ENCODE measurements around the gene NHEJ1. TPM values are rescaled to one million over a fixed set of nuclear protein-coding genes. Genes with fewer than 3 reads are reported as not detected.

NHEJ1 gene
- total RNA-seq, 1 experiment from 2014 or later = 22.3 TPM

GRCh38 chr2:219042157-219042556, 118.5 kb downstream of the NHEJ1 start:
- POLR2A ChIA-PET = no interaction called here
- ATAC-seq (no peak), DNase-seq (ENCODE audit: low spot score) (no peak)
- CTCF ChIA-PET = interaction anchor here (1.5 to 6.6 kb wide), 10 partner anchors 13 to 144 kb away, joined by 3 to 75 read pairs (median 9); partner anchors contain the start of gene CRYBA2
- Mint-ChIP-seq H3K27ac (0 out of 2 replicates have a peak overlapping the region, but pooled peaks have one; percentile 8), H3K4me3 (no peak overlapping the region), H3K27me3 (ENCODE audit: low read depth) (peaks cover 34% of the 10 kb centered on the region), H3K9me3 (no peaks in the 10 kb centered on the region), H3K36me3 (no peaks in the 10 kb centered on the region), H3K4me1 (peaks cover 4% of the 10 kb centered on the region; the same call in 1 of the 2 replicates)
- TF ChIP-seq, protein P1, sequence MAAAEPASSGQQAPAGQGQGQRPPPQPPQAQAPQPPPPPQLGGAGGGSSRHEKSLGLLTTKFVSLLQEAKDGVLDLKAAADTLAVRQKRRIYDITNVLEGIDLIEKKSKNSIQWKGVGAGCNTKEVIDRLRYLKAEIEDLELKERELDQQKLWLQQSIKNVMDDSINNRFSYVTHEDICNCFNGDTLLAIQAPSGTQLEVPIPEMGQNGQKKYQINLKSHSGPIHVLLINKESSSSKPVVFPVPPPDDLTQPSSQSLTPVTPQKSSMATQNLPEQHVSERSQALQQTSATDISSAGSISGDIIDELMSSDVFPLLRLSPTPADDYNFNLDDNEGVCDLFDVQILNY (CRISPR knock-in tag; IDR thresholded peaks at IDR 0.05) = no peak

DNA sequence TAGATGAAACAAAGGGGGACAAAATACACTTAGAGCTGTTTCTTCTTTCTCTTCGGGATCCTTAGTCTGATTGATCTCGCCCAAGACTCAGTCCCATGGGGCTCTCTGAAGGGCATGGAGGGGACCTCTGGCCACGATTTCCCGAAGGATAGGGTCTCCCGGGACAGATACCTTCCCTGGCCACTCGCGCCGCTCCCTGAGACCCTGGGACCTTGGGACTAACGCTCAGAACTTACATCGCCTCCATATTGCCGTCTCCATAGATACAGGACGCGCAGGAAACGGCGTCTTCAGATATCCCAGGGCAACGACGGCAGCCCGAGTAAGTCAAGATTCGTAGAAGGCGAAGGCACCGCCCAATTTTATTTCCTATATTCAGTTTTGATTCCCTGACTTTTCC, 119.4 kb downstream of the NHEJ1 start, which contains the start of gene CFAP65:
Gene CFAP65, minus strand, starts transcription at position 265 of the 400 bp plus-strand sequence. CDS start 2,468 bp downstream, outside the sequence.
- TF ChIP-seq ZNF416 (CRISPR knock-in tag; IDR thresholded peaks at IDR 0.05) (no peak), GRHL2 (CRISPR knock-in tag; IDR thresholded peaks at IDR 0.05; ENCODE audit: insufficient replicate concordance, severe bottlenecking) (no peak), KAT7 (CRISPR knock-in tag; IDR thresholded peaks at IDR 0.05; ENCODE audit: borderline replicate concordance) (no peak), ARID4B (CRISPR knock-in tag; IDR thresholded peaks at IDR 0.05; ENCODE audit: borderline replicate concordance) (peak; percentile 26; the same call in 1 of the 2 replicates), MYBL2 (CRISPR knock-in tag; IDR thresholded peaks at IDR 0.05) (no peak), FOXK1 (CRISPR knock-in tag; IDR thresholded peaks at IDR 0.05) (0 out of 2 replicates have a peak, but pooled peaks have one; percentile 38), NFYB (CRISPR knock-in tag; conservative IDR thresholded peaks at IDR 0.05; ENCODE audit: low read depth) (no peak), ZNF232 (CRISPR knock-in tag; IDR thresholded peaks at IDR 0.05) (no peak)
- ChIA-PET POLR2A (no interaction called here), CTCF (interaction anchor here (0.6 to 6.6 kb wide), 9 partner anchors 12 to 117 kb away, joined by 3 to 75 read pairs (median 10); partner anchors contain the start of gene CRYBA2)
- Mint-ChIP-seq H3K36me3 (no peaks in the 10 kb centered on the region), H3K4me3 (peak within 1 kb of the TSS; percentile 86), H3K27me3 (ENCODE audit: low read depth) (peaks cover 30% of the 10 kb centered on the region), H3K27ac (0 out of 2 replicates have a peak within 1 kb of the TSS, but pooled peaks have one; percentile 8), H3K9me3 (no peaks in the 10 kb centered on the region), H3K4me1 (peaks cover 4% of the 10 kb centered on the region; the same call in 1 of the 2 replicates)
- ATAC-seq (peak; percentile 91), DNase-seq (ENCODE audit: low spot score) (peak; percentile 69)

DNA sequence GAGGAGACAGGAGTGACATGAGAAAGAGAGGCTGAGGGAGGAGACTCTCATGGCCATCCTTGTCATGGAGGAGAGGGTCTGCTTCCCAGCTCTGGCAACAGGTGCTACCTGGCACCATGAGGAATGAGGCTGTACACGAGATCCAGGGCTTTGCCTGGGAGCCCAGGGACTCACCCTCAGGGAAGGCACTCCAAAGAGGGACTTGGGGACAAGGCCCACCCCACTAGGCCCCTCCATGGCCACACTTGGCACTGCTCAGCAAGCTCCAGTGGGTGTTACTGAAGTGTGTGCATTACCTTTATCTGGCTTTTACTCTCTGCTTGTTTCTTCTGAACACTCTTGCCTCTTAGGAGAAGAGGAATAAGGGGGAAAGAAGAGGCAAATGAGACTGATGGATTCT, 122.0 kb downstream of the NHEJ1 start:
- H3K9me3 Mint-ChIP-seq = no peaks in the 10 kb centered on the region
- peaks cover 26% of the 10 kb centered on the region for H3K27me3 Mint-ChIP-seq (ENCODE audit: low read depth)
- no peak for DNase-seq (ENCODE audit: low spot score)
- H3K4me1 Mint-ChIP-seq = peaks cover 4% of the 10 kb centered on the region; the same call in 1 of the 2 replicates
- POLR2A ChIA-PET = no interaction called here
- no peaks in the 10 kb centered on the region for H3K36me3 Mint-ChIP-seq
- ATAC-seq = no peak
- TF ChIP-seq KAT7 (CRISPR knock-in tag; IDR thresholded peaks at IDR 0.05; ENCODE audit: borderline replicate concordance) = no peak
- no peak for TF ChIP-seq ETV6 (CRISPR knock-in tag; IDR thresholded peaks at IDR 0.05)
- TF ChIP-seq PREB (CRISPR knock-in tag; IDR thresholded peaks at IDR 0.05; ENCODE audit: borderline replicate concordance) = no peak
- no peak for TF ChIP-seq TCF7 (CRISPR knock-in tag; IDR thresholded peaks at IDR 0.05; ENCODE audit: low read depth)
- TF ChIP-seq, protein P2, sequence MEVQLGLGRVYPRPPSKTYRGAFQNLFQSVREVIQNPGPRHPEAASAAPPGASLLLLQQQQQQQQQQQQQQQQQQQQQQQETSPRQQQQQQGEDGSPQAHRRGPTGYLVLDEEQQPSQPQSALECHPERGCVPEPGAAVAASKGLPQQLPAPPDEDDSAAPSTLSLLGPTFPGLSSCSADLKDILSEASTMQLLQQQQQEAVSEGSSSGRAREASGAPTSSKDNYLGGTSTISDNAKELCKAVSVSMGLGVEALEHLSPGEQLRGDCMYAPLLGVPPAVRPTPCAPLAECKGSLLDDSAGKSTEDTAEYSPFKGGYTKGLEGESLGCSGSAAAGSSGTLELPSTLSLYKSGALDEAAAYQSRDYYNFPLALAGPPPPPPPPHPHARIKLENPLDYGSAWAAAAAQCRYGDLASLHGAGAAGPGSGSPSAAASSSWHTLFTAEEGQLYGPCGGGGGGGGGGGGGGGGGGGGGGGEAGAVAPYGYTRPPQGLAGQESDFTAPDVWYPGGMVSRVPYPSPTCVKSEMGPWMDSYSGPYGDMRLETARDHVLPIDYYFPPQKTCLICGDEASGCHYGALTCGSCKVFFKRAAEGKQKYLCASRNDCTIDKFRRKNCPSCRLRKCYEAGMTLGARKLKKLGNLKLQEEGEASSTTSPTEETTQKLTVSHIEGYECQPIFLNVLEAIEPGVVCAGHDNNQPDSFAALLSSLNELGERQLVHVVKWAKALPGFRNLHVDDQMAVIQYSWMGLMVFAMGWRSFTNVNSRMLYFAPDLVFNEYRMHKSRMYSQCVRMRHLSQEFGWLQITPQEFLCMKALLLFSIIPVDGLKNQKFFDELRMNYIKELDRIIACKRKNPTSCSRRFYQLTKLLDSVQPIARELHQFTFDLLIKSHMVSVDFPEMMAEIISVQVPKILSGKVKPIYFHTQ (CRISPR knock-in tag; IDR thresholded peaks at IDR 0.05) = no peak
- TF ChIP-seq, protein P3, sequence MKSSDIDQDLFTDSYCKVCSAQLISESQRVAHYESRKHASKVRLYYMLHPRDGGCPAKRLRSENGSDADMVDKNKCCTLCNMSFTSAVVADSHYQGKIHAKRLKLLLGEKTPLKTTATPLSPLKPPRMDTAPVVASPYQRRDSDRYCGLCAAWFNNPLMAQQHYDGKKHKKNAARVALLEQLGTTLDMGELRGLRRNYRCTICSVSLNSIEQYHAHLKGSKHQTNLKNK (CRISPR knock-in tag; IDR thresholded peaks at IDR 0.05) = no peak
- no peak for TF ChIP-seq ZNF281 (CRISPR knock-in tag; IDR thresholded peaks at IDR 0.05)
- TF ChIP-seq SMAD4 (CRISPR knock-in tag; IDR thresholded peaks at IDR 0.05) = no peak
- no peak overlapping the region for H3K4me3 Mint-ChIP-seq
- H3K27ac Mint-ChIP-seq = no peak overlapping the region
- CTCF ChIA-PET = interaction anchor here (0.9 to 6.6 kb wide), 4 partner anchors 10 to 116 kb away, joined by 3 to 75 read pairs (median 6); no protein-coding TSS in a partner anchor
